ENCODE measurements around the gene TBC1D16.

- TF ChIP-seq, protein P1, sequence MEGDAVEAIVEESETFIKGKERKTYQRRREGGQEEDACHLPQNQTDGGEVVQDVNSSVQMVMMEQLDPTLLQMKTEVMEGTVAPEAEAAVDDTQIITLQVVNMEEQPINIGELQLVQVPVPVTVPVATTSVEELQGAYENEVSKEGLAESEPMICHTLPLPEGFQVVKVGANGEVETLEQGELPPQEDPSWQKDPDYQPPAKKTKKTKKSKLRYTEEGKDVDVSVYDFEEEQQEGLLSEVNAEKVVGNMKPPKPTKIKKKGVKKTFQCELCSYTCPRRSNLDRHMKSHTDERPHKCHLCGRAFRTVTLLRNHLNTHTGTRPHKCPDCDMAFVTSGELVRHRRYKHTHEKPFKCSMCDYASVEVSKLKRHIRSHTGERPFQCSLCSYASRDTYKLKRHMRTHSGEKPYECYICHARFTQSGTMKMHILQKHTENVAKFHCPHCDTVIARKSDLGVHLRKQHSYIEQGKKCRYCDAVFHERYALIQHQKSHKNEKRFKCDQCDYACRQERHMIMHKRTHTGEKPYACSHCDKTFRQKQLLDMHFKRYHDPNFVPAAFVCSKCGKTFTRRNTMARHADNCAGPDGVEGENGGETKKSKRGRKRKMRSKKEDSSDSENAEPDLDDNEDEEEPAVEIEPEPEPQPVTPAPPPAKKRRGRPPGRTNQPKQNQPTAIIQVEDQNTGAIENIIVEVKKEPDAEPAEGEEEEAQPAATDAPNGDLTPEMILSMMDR (IDR thresholded peaks at IDR 0.05; ENCODE audit: low read depth, low read length): no peak
- TF ChIP-seq POLR2A (IDR thresholded peaks at IDR 0.05; ENCODE audit: extremely low read depth, insufficient read length): no peak
- no peak for TF ChIP-seq MAX (IDR thresholded peaks at IDR 0.05; ENCODE audit: low read depth, low read length)
Measured at GRCh38 chr17:79950751-79951150, 84.9 kb downstream of the TBC1D16 start.
